COLO829 (cell line): Measurements from ENCODE around the gene SLC27A4.

ENCODE experiments used
- DNase-seq: peaks from one replicate; pipeline ENCODE4 v3.0.0; 2012; ENCODE audit warnings: low spot score

Gene SLC27A4

DNA sequence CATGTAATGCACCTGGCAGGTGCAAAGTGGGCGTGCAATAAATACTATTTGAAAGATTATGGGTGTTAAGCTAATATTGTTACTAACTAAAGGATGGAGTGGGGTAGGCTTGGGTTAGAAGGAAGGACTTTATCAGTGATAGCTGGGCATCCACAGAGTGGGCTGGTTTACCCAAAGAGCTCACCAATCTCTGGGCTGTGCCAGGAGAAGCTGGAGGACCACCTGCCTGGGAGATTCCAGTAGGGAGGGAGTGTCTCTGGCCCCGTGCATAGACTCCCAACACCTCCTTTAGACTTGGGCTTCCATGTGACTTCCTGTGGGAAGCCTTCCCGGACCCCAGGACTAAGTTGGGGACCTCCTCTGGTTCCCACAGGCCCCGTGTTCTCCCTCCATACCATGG is 25.2 kb downstream of the SLC27A4 start:
- no peak for DNase-seq

DNA sequence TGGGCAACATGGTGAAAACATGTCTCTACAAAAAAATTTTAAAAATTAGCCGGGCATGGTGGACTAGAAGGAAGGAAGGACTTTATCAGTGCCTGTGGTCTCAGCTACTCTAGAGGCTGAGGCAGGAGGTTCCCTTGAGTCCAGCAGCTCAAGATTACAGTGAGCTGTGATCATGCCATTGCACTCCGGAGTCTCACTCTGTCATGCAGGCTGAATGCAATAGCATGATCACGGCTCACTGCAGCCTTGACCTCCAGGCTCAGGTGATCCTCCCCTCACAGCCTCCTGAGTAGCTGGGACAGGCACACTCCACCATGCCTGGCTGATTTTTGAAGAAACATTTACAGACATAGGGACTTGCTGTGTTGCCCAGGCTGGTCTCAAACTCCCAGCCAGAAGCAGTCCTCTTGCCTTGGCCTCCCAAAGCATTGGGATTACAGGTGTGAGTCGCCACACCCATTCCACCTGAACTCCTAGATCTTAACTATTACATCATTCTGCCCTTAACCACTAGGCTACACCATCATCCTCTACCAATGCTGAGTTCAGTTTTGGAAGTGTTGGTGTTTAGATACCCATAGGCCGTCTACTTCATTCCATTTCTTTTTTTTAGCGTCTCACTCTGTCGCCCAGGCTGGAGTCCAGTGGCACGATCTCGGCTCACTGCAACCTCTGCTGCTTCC is 28.8 kb downstream of the SLC27A4 start:
- DNase-seq, result no peak

DNA sequence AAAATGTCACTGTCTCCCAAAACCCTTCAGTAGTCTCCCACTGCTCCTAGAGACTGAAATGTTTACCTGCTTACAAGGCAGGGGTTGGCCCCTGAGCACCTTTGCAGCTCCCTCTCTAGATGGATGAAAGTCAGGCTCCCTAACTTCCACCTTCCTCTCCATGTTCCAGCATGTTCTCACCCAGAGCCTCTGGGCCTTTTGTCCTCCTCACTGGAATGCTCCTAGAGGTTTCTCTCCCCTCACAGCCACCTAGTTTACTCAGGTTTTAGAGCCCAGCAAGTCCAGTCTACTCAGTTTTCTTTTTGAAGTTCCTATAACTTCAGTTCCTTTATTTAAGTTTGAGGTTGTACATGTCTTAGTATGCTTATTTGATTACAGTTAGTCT is 30.0 kb downstream of the SLC27A4 start:
- no peak for DNase-seq

DNA sequence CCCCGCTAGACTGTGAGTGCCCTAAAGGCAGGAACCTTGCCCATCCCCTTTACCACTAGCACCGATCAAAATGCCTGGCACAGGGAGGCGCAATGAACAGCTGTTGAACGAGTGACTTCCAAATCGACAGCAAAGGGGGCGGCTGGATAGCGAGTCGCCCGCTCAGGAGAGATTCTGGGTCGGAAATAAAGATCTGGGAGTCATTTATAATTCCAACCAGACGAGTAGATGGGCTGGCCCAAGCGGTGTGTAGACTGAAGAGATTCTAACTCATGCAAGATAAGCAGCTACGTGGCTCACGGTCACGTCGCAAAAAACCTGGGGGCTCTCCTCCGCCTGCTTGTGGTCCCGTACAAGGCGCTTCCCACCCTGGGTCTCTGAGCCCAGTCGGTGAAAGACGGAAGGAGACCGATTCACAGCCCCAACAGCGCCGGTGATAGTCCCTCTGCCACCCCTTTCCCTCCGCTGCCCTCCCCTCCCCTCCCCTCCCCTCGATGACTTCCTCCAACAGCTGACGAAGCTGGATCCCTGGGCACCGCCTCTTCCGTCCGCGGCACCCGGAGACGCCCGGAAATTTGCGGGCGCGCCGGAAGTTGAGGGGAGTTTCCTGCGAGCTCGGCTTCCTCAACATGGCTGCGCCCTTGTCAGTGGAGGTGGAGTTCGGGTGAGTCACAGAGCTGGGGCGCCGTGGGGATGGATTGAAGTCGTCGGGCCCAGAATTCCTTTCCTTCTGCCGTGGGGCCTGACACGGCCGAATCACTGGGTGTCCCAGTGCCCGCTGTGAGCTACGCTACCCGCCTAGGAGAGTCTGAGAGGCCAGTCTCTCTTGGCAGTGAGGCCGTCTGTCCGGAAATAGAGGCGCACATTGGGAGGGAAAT is 30.7 kb downstream of the SLC27A4 start, which contains the start of gene URM1:
Gene URM1, plus strand, starts transcription at position 623 of the 878 bp plus-strand sequence. Its CDS starts 7 bp downstream, at position 630.
- peak; percentile 99 for DNase-seq

DNA sequence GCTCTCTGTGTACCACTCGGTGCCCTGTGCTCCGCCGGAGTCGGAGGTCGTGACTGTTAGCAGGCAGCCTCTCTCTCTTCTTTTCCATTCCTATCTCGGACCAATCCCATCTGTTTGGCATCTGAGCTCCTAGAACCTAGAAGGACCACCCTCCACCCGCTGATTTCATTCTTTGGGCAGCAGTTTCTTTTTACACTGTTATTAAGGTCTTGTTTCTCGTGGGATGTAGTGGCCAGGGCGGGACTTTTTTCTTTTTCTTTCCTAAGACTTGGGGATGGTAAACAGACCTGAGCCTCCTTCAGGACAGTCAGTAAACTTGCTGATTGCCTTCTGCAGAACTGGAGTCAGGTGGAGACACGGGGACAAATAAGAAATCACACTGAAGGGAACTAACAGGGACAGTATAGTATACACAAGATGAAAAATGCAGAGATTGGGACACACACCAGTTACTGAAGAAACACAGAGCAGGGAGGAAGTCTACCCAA is 31.3 kb downstream of the SLC27A4 start:
- peak; percentile 22 for DNase-seq

DNA sequence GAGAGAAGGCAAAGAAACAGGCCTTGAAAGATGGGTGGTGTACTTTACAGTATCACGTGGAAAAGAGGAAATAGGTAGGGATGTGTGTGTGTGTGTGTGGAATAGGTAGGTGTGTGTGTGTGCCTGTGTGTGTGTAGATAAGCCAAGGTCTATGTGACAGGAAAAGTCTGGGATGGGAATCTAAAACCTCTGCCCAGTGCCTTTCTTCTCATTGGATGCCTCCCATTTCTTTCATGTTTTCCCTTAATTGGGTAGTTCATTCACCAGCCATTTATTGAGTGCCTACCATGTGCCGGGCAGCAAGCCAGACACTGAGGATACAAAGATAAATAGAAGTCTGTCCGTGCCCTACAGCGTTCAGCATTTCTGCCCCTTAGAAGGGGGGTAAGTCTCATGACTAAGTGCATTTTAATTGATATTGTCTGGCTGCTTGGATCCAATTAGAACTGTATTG is 31.9 kb downstream of the SLC27A4 start:
- peak; percentile 90 for DNase-seq

DNA sequence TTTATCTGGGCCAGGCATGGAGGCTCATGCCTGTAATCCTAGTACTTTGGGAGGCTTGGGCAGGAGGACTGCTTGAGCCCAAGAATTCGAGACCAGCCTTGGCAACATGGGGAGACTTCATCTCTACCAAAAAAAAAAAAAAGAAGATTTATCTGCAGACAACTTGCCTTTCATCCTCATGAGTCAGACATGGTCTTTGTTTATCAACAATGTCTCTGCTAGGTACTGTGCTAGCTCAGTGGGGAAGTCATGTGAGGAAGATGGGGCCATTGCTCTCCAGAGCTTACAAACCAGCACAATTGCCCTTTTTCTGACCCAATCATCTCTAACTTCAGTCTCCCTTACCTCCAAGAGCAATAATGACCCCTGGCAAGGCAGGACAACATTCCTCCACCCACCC is 32.5 kb downstream of the SLC27A4 start:
- DNase-seq, result peak; percentile 78

DNA sequence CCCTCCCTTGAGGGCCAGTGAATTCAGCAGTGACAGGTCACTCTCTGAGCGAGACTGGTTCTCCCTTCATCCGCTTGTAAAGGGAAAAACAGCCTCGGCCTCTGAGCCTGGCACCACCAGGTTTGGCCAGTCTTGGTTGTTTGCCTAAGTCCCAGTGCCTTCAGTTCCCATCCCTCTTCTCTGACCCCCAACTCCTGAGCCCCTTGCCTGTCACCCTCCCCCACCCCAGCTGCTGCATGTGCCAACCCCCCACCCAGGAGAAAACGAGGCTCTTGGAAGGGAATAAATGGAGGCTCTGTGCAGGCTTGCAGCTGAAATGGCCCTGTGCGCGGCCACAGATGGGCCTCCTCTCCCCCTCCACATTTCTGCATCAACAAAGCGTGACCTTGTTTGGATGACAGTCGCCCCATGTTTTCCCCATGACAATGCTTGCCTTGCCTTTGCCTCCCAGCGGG is 33.9 kb downstream of the SLC27A4 start:
- no peak for DNase-seq

DNA sequence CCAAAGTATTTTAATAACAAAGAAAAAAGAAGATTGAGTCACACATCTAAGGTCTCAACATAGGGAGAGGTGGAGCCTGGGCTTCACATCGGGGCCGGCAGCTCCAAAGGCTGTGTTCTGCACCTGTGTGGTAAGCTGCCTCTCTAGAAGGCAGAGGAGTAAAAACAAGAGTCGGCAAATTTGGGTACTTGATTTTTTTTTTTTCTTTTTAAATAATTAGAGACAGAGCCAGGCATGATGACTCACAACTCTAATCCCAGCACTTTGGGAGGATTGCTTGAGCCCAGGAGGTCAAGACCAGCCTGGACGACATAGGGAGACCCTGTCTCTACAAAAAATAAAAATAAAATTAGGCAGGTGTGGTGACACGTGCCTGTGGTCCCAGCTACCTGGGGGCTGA is 35.5 kb downstream of the SLC27A4 start:
- no peak for DNase-seq

DNA sequence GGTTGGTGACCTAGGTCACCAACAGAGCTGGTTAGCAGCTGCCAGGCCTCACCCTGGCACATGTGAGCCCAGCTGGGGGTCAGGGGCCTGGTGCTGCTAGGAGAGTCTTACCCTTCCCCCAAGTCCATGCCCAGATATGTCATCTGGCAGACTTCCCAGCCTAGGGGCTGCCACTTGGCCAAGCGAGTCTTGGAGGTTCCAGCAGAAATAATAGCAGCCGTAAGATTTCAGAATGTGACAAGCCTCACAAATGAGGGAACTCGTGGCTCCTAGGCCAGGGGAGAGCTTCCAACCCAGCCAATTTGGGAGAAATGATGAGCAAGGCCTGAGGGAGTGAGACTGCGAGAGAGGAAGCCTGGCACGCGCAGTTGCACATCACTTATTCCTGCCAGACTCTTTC is 41.9 kb downstream of the SLC27A4 start:
- no peak for DNase-seq

DNA sequence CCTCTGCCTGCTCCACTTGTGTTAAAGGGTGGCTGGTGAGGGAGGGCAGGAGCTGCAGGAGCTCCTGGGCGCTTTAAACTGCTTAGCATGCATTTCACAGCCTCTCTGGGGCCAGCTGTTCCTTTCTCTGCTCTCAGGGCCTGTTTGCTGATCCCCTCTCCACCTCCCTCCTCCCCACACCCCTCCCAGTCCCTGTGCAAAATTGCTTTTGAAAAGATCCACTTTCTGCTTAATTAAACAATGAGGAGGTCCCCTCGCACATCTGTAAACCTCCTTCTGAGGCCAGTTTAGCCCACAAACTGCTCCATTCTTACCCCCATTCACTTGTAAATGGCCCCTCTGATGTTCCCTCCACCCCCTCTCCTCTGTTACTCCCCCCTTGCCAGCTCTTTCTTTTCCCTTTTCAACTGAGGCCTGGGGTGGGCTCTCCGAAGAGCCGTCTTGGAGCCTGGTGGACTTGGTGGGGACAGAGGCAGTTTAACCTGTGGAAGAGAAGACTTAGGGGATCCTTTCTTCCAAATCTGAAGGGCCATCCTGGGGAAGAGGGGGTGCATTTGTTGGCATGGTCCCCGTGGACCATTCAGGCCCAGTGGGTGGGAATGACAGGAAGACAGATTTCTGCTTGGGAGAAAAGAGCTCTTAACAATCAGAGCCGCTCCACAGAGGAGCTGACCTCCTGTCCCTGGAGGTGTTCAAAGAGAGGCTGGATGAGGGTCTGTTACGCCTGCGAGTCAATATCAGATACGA is 42.9 kb downstream of the SLC27A4 start:
- no peak for DNase-seq

DNA sequence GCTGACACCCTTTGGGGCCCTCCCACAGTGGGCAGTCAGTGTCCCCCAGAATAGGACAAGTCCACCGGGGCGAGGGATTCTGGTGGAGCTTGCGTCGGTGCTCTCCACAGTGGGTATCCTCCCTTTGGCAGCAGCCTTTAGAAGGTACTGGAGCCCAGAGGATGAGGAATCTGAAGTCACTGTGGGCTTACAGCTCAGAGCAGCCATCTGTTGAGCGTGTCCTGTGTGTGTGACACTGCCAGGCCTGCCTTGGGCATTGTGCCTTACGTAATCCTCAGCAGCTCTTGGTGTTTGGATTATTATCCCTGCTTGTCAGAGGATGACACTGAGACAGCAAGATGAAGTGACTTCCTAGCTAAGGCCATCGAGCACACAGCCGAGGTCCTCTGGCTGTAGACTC is 43.5 kb downstream of the SLC27A4 start:
- no peak for DNase-seq

DNA sequence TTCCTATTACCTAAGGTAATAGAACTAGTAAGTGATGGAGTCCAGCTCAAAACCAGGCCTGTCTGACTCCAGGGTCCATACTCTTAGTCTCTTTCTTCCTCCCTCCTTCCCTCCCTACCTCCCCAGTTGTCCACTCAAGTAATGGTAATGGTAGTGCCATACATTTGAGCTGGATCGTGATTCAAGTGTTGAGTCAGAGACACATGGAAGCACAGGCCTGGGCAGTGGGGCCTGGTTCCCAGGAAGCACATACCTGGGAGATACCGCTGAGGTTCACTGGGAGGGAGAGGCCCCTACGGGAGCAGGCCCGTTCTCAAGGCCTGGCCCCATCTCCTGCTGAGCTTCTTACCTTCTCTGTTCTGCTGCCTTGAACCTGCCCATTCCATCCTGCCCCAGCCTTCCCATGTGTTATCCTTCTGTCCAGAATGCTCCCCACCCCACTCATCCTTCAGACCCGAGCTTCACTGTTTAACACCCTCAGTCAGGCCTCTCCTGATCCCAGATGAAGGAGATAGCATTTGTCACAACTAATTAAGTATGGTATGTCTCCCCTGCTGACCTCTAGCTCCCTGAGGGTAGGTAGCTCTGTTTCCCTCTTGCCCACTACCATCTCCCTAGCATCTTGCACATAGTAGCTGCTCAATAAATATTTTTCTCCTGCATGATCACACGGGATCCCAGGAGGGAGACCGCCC is 44.6 kb downstream of the SLC27A4 start:
- DNase-seq, result no peak

DNA sequence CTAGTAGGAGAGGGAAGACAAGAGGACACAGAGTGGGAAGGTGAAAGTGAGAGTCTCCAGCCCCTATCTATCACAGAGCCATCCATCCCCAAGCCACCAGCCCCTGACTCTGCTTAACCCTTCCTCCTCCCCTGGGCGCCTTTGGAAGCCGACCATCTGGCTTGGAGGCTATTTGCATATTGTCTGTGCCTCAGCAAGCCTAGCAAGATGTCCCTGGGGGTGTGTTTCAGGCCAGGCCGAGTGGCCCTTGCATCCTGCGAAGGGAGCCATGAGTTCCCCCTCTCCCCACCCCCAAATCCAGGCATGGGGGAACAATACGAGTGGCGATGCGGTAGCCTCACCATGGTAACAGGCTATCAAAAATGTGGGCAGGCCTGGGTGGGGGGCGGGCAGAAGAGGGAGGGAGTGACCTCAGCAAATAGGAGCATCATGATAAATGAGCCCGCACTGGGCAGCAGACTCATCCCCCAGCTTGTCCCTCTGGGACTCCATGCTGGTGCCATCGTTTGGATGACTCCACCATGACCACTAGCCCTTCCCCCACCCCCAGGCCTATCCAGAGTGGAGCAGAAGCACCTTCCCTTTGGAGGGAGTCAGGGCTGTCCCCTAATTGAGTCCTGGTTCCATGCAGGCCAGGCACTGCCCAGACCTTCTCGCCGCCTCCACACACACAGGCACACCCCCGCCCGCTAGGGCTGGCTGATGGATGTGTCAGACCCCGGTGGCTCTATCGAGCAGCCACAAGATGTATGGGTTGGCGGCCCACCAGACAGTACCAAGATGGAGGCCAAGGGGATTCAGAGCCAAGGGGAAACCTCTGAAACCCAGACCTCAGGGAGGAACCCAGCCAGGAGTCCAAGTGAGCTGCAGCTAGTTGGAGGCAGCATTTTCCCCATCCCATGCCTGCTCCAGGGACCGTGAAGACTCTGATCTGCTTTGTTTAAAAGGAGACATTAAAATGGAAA is 45.5 kb downstream of the SLC27A4 start:
- no peak for DNase-seq

DNA sequence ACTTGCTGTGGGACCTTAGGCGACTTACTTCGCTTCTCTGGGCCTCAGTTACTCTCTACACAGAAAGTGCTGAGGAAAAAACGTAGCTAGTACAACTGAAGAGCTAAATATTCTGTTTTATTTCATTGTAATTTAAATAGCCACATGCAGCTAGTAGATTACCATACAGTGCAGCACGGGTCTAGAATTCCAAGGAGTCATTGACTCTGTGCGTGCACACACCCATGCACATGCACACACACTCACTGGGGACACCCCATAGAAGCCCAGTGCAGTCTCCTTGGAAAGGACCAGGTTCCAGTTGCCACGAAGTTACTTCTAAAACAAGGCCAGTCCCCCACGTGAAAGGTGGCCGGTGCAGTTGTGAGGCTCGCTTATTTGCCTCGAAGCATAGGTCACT is 47.8 kb downstream of the SLC27A4 start:
- no peak for DNase-seq

DNA sequence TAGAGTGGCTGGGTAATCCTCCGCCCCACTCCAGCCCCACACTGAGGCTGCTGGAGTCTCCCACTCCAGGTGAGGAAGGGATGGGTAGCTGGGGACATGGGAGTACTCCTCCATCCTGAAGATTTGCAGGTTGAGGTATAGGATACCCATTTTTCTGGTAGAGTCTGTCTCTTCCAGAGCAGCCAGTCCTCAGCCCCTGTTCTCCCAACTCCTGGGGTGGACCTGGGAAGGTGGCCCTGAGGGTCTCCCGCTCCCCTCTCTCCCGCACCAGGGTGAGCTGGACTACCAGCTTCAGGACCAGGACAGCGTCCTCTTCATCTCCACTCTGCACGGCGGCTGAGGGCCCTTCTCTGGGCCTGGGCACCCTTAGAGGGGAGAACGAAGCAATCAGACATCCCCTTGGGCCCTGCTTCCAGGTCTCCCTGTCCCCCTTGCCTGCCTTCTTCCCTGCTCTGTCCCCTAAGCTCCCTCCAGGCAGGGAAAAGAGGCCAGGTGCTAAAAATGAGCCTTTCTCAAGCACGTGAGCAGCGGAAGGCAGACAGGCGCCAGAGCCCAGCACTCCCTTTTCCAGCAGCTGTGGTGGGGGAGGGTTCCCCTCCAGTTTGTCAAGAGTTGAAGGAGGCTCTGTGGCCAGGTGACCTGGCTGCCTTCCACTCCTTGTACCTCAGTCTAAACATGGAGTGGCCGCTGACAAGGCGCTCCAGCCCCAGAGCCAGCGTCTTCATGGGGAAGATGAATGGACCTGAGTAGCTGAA is 49.2 kb downstream of the SLC27A4 start:
- DNase-seq, result no peak

DNA sequence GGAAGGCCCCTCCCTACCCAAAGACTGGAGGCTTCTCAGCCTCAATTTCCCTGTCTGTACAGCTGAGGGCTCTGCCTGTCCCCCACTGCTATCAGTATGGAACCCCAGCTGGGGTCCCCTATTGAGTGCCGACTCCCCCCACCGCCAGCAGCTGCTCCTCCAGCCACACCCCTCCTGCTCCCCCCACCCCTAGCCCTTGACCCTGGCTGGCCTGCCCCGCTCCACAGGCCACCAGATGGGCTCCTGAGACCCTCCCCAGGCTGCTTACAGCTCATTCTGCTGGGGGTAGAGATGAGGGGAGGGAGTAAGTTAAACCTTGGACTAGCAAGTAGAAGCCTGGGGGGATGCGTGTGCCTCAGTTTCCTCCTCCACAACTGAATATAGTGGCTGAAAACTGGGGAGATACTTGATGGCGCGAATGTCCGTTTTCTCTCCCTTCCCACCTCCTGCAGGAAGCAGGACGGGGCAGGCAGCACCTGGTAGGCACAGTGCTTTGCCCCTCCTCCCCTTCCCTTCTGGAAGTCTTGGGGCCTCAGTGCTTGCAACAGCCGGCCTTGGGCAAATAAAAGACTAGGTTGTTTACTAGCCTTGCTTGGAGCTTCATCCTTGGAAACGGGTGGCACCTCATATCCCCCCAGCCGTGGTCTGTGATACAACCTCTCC is 50.0 kb downstream of the SLC27A4 start:
- DNase-seq, result no peak

DNA sequence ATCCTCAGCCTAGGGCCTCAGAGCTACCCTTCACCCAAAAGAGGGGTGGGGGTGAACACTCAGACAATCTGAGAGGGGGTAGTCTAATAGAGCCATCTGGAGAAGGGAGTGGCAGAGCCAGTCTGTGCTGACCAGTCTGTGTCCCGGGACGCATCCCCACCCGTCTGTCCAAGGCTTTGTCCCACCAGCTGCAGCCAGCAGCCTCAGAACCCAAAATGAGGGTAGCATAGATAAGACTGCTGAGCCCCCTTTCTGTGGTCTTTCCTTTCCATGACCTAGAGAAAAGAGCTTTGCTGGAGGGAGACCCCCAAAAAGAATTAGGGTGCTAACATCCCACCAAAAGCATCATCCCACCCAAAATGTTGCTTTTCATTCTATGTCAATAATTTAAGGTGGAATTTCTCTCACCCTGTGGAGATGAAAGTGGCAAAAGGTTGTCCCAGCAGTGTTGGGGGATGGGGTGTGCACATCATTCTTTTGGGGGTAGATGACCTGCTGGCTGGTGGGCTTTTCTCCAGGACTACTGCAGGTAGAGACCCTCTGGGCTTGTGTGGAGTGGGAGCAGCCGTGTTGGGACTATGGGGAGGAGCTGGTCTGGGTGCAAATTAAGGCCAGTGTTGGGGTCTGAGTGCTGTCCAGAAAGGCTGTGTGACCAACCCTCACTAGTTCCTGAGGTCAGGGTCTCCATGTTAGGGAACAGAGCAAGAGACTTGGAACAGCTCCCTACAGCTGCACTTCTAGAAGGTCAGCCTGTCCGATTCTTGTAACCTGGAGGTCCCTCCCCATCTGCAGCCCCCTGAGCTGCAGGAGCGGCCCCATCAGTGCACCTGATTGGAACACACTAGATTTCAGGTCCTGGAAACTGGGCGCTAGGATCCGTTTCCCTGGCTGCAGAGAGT is 50.7 kb downstream of the SLC27A4 start:
- DNase-seq, result no peak
